H1 (cell line): Measurements from ENCODE around the gene CUL9. TPM values are rescaled to one million over a fixed set of nuclear protein-coding genes. Genes with fewer than 3 reads are reported as not detected.
A peak's percentile ranks its signal among the peaks of the same experiment; 100 is the strongest.

Source experiments
- CTCF ChIA-PET: fragments of 300-600 bp; sonication (Branson Sonifier 250); formaldehyde crosslinking; loops from one replicate; lab custom pipeline; 2021; ENCODE audit not compliant: partially characterized antibody; lab: Charles Lee
- POLR2A ChIA-PET: fragments of 300-600 bp; sonication (Branson Sonifier 250); formaldehyde crosslinking; loops from one replicate; lab custom pipeline; 2021; ENCODE audit warnings: inconsistent platforms; ENCODE audit not compliant: partially characterized antibody; lab: Charles Lee
- DNase-seq, 2 experiments: peaks; one replicate each; pipeline versions ENCODE4 v3.0.0 to v3.0.0-alpha.2; 2010 to 2022; ENCODE audit warnings: low spot score in 2 of 2, low read depth in 1 of 2, mixed read lengths in 1 of 2
- FAIRE-seq: peaks from 2 replicates; lab custom pipeline; 2011; peaks lifted over from hg19 to GRCh38; lab: Jason Lieb, UNC
- H2AFZ ChIP-seq: 2 replicates; pipeline ENCODE4 v1.8.1; 2012; ENCODE audit warnings: low read length, inconsistent platforms
- H2AK5ac ChIP-seq: 2 replicates; pipeline ENCODE4 v1.6.1; 2013; ENCODE audit warnings: low read depth, low read length
- H2BK120ac ChIP-seq: replicated peaks from 2 replicates; pipeline ENCODE3; 2013; ENCODE audit warnings: low read depth, low read length, inconsistent platforms
- H2BK12ac ChIP-seq: 2 replicates; pipeline ENCODE4 v1.6.1; 2013; ENCODE audit warnings: low read depth, low read length
- H2BK15ac ChIP-seq: 2 replicates; pipeline ENCODE4 v1.6.1; 2013; ENCODE audit warnings: low read length
- H2BK20ac ChIP-seq: 2 replicates; pipeline ENCODE4 v1.6.1; 2013; ENCODE audit warnings: low read length
- H2BK5ac ChIP-seq: 2 replicates; pipeline ENCODE4 v1.6.1; 2013; ENCODE audit warnings: low read depth, low read length
- H3K14ac ChIP-seq: 2 replicates; pipeline ENCODE4 v1.6.1; 2013; ENCODE audit warnings: inconsistent platforms; ENCODE audit not compliant: insufficient read length
- H3K18ac ChIP-seq: 2 replicates; pipeline ENCODE4 v1.6.1; 2013; ENCODE audit warnings: low read length; ENCODE audit errors: extremely low read depth
- H3K23ac ChIP-seq: 2 replicates; pipeline ENCODE4 v1.6.1; 2013; ENCODE audit warnings: inconsistent platforms; ENCODE audit not compliant: insufficient read length
- H3K23me2 ChIP-seq: 2 replicates; pipeline ENCODE4 v1.6.1; 2013; ENCODE audit warnings: low read depth, low read length
- H3K27ac ChIP-seq: 2 replicates; pipeline ENCODE4 v1.6.1; 2011; ENCODE audit warnings: low read depth, low read length, inconsistent platforms
- H3K27me3 ChIP-seq, 4 experiments: replicated peaks in 1 of 4; 1 replicate in 1 of 4; 2 replicates in 3 of 4; pipeline versions ENCODE4 v1.6.1 to v1.8.1; 2011 to 2013; ENCODE audit warnings: low read length in 3 of 4, mild to moderate bottlenecking in 3 of 4, inconsistent platforms in 2 of 4, mixed read lengths in 2 of 4, moderate library complexity in 1 of 4; ENCODE audit not compliant: control insufficient read depth in 3 of 4, insufficient read depth in 3 of 4; ENCODE audit errors: extremely low read depth in 1 of 4
- H3K36me3 ChIP-seq, 4 experiments: 2 replicates each; pipeline versions ENCODE4 v1.6.1 to v1.8.1; 2011 to 2013; ENCODE audit warnings: mild to moderate bottlenecking in 4 of 4, low read length in 3 of 4, moderate library complexity in 2 of 4, control low read depth in 1 of 4, inconsistent platforms in 1 of 4; ENCODE audit not compliant: insufficient read depth in 4 of 4, control insufficient read depth in 2 of 4
- H3K4ac ChIP-seq: replicated peaks from 2 replicates; pipeline ENCODE3; 2013; ENCODE audit warnings: low read length, low read depth, mixed read lengths, inconsistent platforms; ENCODE audit not compliant: insufficient read length
- H3K4me1 ChIP-seq, 4 experiments: replicated peaks in 1 of 4; 1 replicate in 1 of 4; 2 replicates in 3 of 4; pipeline versions ENCODE4 v1.6.1 to v1.8.1; 2011 to 2013; ENCODE audit warnings: low read length in 3 of 4, inconsistent platforms in 2 of 4, mixed read lengths in 1 of 4; ENCODE audit not compliant: insufficient read depth in 4 of 4, control insufficient read depth in 3 of 4
- H3K4me2 ChIP-seq, 2 experiments: 2 replicates each; pipeline versions ENCODE4 v1.6.1 to v1.8.1; 2011 to 2013; ENCODE audit warnings: low read depth in 2 of 2, low read length in 2 of 2, control low read depth in 1 of 2, inconsistent platforms in 1 of 2, mild to moderate bottlenecking in 1 of 2; ENCODE audit not compliant: insufficient read depth in 1 of 2
- H3K4me3 ChIP-seq, 4 experiments: fragments of 200-600, 300-600 bp in 1 of 4; sonication (generic), shearing (Covaris generic), sonication (Bioruptor Twin) in 1 of 4; 2 replicates each; pipeline versions ENCODE4 v1.5.1 to v1.8.1; 2011 to 2016; ENCODE audit warnings: low read length in 4 of 4, low read depth in 3 of 4, control low read depth in 2 of 4, inconsistent platforms in 2 of 4, mild to moderate bottlenecking in 2 of 4, mixed read lengths in 1 of 4, moderate library complexity in 1 of 4; ENCODE audit not compliant: insufficient read depth in 2 of 4; ENCODE audit errors: extremely low read depth in 1 of 4
- H3K56ac ChIP-seq: replicated peaks from 2 replicates; pipeline ENCODE3; 2013; ENCODE audit warnings: low read depth, mild to moderate bottlenecking, mixed read lengths, low read length, inconsistent platforms; ENCODE audit not compliant: insufficient read length
- H3K79me1 ChIP-seq: 2 replicates; pipeline ENCODE4 v1.6.1; 2013; ENCODE audit warnings: low read depth, low read length, control low read depth
- H3K79me2 ChIP-seq, 2 experiments: 2 replicates each; pipeline versions ENCODE4 v1.6.1 to v1.8.1; 2012 to 2013; ENCODE audit warnings: low read length in 2 of 2, mild to moderate bottlenecking in 2 of 2, inconsistent platforms in 1 of 2; ENCODE audit not compliant: insufficient read depth in 2 of 2, control insufficient read depth in 1 of 2
- H3K9ac ChIP-seq, 4 experiments: replicated peaks in 1 of 4; 1 replicate in 1 of 4; 2 replicates in 3 of 4; pipeline versions ENCODE4 v1.6.1 to v1.8.1; 2011 to 2013; ENCODE audit warnings: low read depth in 3 of 4, low read length in 3 of 4, control low read depth in 2 of 4, mild to moderate bottlenecking in 2 of 4, moderate library complexity in 2 of 4, inconsistent platforms in 1 of 4; ENCODE audit errors: extremely low read depth in 1 of 4
- H3K9me3 ChIP-seq, 2 experiments: 2 replicates each; pipeline versions ENCODE4 v1.6.1 to v1.8.1; 2012 to 2013; ENCODE audit warnings: mild to moderate bottlenecking in 2 of 2, moderate library complexity in 2 of 2, control low read depth in 1 of 2, inconsistent platforms in 1 of 2, low read depth in 1 of 2, low read length in 1 of 2, mixed read lengths in 1 of 2; ENCODE audit not compliant: insufficient read depth in 2 of 2
- H4K20me1 ChIP-seq, 2 experiments: replicated peaks in 1 of 2; 2 replicates each; pipeline versions ENCODE3 to v1.8.1; 2011 to 2013; ENCODE audit warnings: inconsistent platforms in 2 of 2, low read length in 2 of 2, mild to moderate bottlenecking in 1 of 2; ENCODE audit not compliant: insufficient read depth in 2 of 2, control insufficient read depth in 1 of 2
- H4K5ac ChIP-seq: 2 replicates; pipeline ENCODE4 v1.6.1; 2013; ENCODE audit warnings: low read length, low read depth, mixed read lengths, inconsistent platforms; ENCODE audit not compliant: insufficient read length
- H4K8ac ChIP-seq: 2 replicates; pipeline ENCODE4 v1.8.0; 2013; ENCODE audit warnings: mild to moderate bottlenecking, moderate library complexity, low read length, inconsistent platforms; ENCODE audit not compliant: insufficient read depth; ENCODE audit errors: extremely low read depth
- H4K91ac ChIP-seq: replicated peaks from 2 replicates; pipeline ENCODE3; 2013; ENCODE audit warnings: low read length, mixed read lengths, inconsistent platforms; ENCODE audit not compliant: insufficient read length
- ASH2L ChIP-seq: fragments of 200-600, 300-600 bp; sonication (generic); IDR thresholded peaks from one replicate; pipeline ENCODE4 v1.7.1; 2017; ENCODE audit warnings: low read length
- EZH2 ChIP-seq: fragments of 200-600 bp; sonication (generic); IDR thresholded peaks from 2 replicates; pipeline ENCODE4 v1.7.1; 2012; ENCODE audit warnings: low read depth, mild to moderate bottlenecking, moderate library complexity, low read length, inconsistent platforms; ENCODE audit not compliant: severe bottlenecking
- GABPA ChIP-seq: IDR thresholded peaks from 2 replicates; pipeline ENCODE4 v1.6.1; 2011; ENCODE audit warnings: mild to moderate bottlenecking, low read length, moderate library complexity, borderline replicate concordance; ENCODE audit not compliant: insufficient read depth
- MAFK ChIP-seq: IDR thresholded peaks from 2 replicates; pipeline ENCODE4 v1.6.1; 2012; ENCODE audit warnings: low read depth, mild to moderate bottlenecking, improper control_type of control experiment, low read length
- NRF1 ChIP-seq: IDR thresholded peaks from 2 replicates; pipeline ENCODE4 v1.6.1; 2011; ENCODE audit warnings: mild to moderate bottlenecking, low read depth, low read length, improper control_type of control experiment
- RAD21 ChIP-seq, 2 experiments: IDR thresholded peaks in 1 of 2; conservative IDR thresholded peaks in 1 of 2; 2 replicates each; pipeline ENCODE4 v1.6.1; 2011; ENCODE audit warnings: low read depth in 2 of 2, low read length in 2 of 2, improper control_type of control experiment in 1 of 2, inconsistent platforms in 1 of 2, mild to moderate bottlenecking in 1 of 2, moderate library complexity in 1 of 2
- TAF7 ChIP-seq: optimal IDR thresholded peaks from 2 replicates; pipeline ENCODE3; 2011; ENCODE audit warnings: low read depth, mild to moderate bottlenecking, inconsistent platforms, low read length, moderate library complexity, borderline replicate concordance
- WGBS, 2 experiments: shearing (Covaris generic) in 1 of 2; methylation state at CpG; one replicate each; pipeline versions ENCODE4 v1.1.6 to v1.1.7; 2013 to 2015; ENCODE audit warnings: low lambda C conversion rate in 2 of 2, mixed read lengths in 2 of 2, inconsistent platforms in 1 of 2, low coverage in 1 of 2, missing lambda C conversion rate in 1 of 2; ENCODE audit not compliant: insufficient replicate concordance in 2 of 2, insufficient coverage in 1 of 2, insufficient read length in 1 of 2; ENCODE audit errors: extremely low coverage in 1 of 2, missing lambda C conversion rate in 1 of 2; 5-methylcytosine and 5-hydroxymethylcytosine counted together
- polyA plus RNA-seq, 7 experiments: library from polyadenylated mRNA; depleted of rRNA in 3 of 7; stranded (reverse) in 5 of 7; unstranded in 2 of 7; fragments of >200 nt in 5 of 7; fragments of 200-250 nt in 2 of 7; gene quantifications; 1 replicate in 5 of 7; 2 replicates in 1 of 7; 4 replicates in 1 of 7; pipeline versions ENCODE4 v1.2.1 to v1.2.3, GENCODE V29; 2011 to 2013; ENCODE audit warnings: missing spikeins in 2 of 7, mixed read lengths in 2 of 7
- total RNA-seq: library from RNA; stranded (reverse); fragmentation: NEBNext Ultra II Directional; extraction: Animal tissue kit (Norgen Biotek cat#: 25700); gene quantifications from 2 replicates; pipeline ENCODE4 v1.2.1, GENCODE V29; 2021
- TF ChIP-seq, protein P1 (sequence below), 3 experiments: IDR thresholded peaks; 1 replicate in 2 of 3; 2 replicates in 1 of 3; pipeline versions ENCODE4 v1.5.1 to v1.6.1; 2011; ENCODE audit warnings: low read length in 3 of 3, mild to moderate bottlenecking in 3 of 3, inconsistent platforms in 2 of 3, low read depth in 1 of 3, moderate library complexity in 1 of 3; ENCODE audit not compliant: insufficient read depth in 1 of 3; ENCODE audit errors: control extremely low read depth in 1 of 3
- TF ChIP-seq, protein P2 (sequence below): IDR thresholded peaks from 2 replicates; pipeline ENCODE4 v1.6.1; 2012; ENCODE audit warnings: inconsistent platforms

The CUL9 gene
- total and polyA plus RNA-seq, 2 of the 8 experiments (the other 6 are each of a cell fraction or from before 2014, with no cell fraction given): 7.7 to 9.8 TPM

DNA sequence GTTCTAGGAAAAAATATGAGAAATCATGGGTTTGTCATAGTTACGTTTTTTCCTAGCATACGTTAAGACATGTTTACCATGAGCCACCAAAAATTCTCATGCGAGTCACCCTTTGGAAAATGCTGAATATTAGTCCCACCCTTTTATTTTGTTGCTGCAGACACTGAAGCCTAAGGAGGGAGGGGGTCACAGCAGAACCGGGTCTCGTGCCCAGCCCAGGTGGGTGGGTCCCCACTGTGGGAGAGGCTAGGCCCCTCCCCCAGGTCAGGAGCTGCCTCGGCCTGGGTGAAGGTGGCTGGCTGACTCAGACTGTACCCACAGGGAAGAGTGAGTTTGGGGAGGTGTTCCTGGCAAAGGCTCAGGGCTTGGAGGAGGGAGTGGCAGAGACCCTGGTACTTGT lies 37.1 kb upstream of the CUL9 start:
- FAIRE-seq: no peak
- H2BK20ac ChIP-seq: no peak overlapping the region
- H3K18ac ChIP-seq: no peak overlapping the region
- H3K14ac ChIP-seq: no peak overlapping the region
- H3K27me3 ChIP-seq: no peaks in the 10 kb centered on the region
- H2AK5ac ChIP-seq: no peak overlapping the region
- no peak overlapping the region for H4K8ac ChIP-seq
- 92% methylated on average over 6 of the region's 6 CpGs; no CpG with 5 or more reads in 1 of the 2 experiments for WGBS, 2 experiments
- H2BK12ac ChIP-seq: no peak overlapping the region
- H2BK15ac ChIP-seq: no peak overlapping the region
- no peak overlapping the region for H3K56ac ChIP-seq
- no peak overlapping the region for H3K4ac ChIP-seq
- H3K9ac ChIP-seq: no peak overlapping the region
- POLR2A ChIA-PET: interaction anchor here (0.6 to 3.6 kb wide), 5 partner anchors 23 to 814 kb away, joined by 3 to 30 read pairs (median 7); partner anchors contain the start of gene PTK7
- no peaks in the 10 kb centered on the region for H3K79me1 ChIP-seq
- H4K91ac ChIP-seq: no peak overlapping the region
- no peaks in the 10 kb centered on the region for H3K79me2 ChIP-seq
- peaks cover 6 to 15% (median 6%) of the 10 kb centered on the region in 4 experiments; a peak in 5 of 8 replicates for H3K36me3 ChIP-seq
- H3K4me3 ChIP-seq: no peak overlapping the region
- CTCF ChIA-PET: interaction anchor here (1.0 to 4.3 kb wide), 9 partner anchors 12 to 244 kb away, joined by 3 to 40 read pairs (median 8); partner anchors contain the start of genes PTK7 and RRP36
- H3K4me2 ChIP-seq: no peak overlapping the region
- no peak overlapping the region for H3K27ac ChIP-seq
- H2BK5ac ChIP-seq: 0 out of 2 replicates have a peak overlapping the region, but pooled peaks have one; percentile 48
- H2BK120ac ChIP-seq: no peak overlapping the region
- no peak for DNase-seq
- no peaks in the 10 kb centered on the region for H3K9me3 ChIP-seq
- no peak overlapping the region for H3K23ac ChIP-seq
- H4K5ac ChIP-seq: no peak overlapping the region
- peaks cover 0 to 6% (median 3%) of the 10 kb centered on the region in 4 experiments; a peak in 3 of 7 replicates for H3K4me1 ChIP-seq
- H4K20me1 ChIP-seq: no peaks in the 10 kb centered on the region
- no peak overlapping the region for H2AFZ ChIP-seq
- no peaks in the 10 kb centered on the region for H3K23me2 ChIP-seq
- TF ChIP-seq NRF1: no peak
- TF ChIP-seq ASH2L: no peak
- TF ChIP-seq, protein P1, sequence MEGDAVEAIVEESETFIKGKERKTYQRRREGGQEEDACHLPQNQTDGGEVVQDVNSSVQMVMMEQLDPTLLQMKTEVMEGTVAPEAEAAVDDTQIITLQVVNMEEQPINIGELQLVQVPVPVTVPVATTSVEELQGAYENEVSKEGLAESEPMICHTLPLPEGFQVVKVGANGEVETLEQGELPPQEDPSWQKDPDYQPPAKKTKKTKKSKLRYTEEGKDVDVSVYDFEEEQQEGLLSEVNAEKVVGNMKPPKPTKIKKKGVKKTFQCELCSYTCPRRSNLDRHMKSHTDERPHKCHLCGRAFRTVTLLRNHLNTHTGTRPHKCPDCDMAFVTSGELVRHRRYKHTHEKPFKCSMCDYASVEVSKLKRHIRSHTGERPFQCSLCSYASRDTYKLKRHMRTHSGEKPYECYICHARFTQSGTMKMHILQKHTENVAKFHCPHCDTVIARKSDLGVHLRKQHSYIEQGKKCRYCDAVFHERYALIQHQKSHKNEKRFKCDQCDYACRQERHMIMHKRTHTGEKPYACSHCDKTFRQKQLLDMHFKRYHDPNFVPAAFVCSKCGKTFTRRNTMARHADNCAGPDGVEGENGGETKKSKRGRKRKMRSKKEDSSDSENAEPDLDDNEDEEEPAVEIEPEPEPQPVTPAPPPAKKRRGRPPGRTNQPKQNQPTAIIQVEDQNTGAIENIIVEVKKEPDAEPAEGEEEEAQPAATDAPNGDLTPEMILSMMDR (IDR thresholded peaks at IDR 0.05; ENCODE audit: control extremely low read depth in 1 of 3, insufficient read depth in 1 of 3, low read depth in 1 of 3, low read length in 3 of 3): no peak
- TF ChIP-seq RAD21 (IDR thresholded peaks at IDR 0.05 in 1 of 2, conservative IDR thresholded peaks at IDR 0.05 in 1 of 2; ENCODE audit: low read depth in 2 of 2, low read length in 2 of 2): no peak
- TF ChIP-seq MAFK: no peak
- TF ChIP-seq, protein P2, sequence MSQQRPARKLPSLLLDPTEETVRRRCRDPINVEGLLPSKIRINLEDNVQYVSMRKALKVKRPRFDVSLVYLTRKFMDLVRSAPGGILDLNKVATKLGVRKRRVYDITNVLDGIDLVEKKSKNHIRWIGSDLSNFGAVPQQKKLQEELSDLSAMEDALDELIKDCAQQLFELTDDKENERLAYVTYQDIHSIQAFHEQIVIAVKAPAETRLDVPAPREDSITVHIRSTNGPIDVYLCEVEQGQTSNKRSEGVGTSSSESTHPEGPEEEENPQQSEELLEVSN: no peak
- TF ChIP-seq GABPA: no peak
- TF ChIP-seq EZH2: no peak
- no peak for TF ChIP-seq TAF7
